ENCODE results near the gene HOXC13.

The HOXC13 gene

GRCh38 chr12:53982648-53983567 lies 44.3 kb downstream of the HOXC13 start:
- no peak for DNase-seq (ENCODE audit: low spot score)

DNA sequence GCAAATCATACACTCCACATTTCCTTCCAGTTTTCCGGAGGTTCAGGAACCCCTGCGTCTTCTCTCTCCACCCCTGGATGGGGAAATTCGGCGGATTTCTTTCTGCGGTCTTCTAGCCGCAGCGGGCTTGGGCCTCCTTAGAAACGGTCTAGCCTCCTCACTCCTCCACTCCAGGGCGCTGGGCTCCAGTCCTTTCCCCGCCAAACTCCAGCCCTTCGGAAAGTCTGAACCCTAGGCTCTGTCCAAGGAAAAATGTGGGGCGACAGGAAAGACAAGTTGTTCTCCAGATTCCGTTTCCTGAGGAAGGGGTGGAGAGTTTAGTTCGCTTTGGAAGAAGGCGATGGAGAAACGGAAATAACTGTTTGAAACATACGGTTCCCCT lies 44.9 kb downstream of the HOXC13 start:
- DNase-seq (ENCODE audit: low spot score), result no peak

DNA sequence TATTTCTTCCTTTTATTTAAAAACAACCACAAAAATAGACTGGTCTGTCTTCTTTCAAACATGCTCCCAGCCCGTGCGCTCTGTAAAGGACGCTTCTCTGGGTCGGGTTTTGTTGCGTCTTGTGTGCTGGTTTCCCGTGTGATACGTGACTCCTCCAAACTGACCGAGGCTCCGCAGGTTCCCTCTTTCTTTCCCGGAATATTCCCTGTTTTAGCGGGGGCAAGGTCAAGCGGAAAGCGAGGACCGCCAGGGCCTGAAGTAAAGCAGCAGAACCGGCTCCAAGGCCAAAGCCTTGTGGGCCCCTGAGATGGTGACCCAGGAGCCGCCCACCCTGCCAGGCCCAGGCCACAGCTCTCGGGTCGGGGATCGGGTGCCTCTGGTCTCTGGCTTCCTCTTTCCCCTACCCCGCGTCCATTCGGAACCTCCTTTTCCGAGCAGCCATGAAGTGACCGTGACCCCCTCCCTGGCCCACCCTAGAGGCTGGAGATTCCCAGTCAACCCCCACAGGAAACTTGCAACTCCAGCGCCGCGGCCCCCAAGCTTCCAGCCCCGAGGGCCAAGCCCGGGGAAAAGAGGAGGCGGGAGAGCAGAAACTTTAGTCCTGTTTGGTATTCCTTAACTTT lies 45.4 kb downstream of the HOXC13 start:
- DNase-seq (ENCODE audit: low spot score), result no peak

DNA sequence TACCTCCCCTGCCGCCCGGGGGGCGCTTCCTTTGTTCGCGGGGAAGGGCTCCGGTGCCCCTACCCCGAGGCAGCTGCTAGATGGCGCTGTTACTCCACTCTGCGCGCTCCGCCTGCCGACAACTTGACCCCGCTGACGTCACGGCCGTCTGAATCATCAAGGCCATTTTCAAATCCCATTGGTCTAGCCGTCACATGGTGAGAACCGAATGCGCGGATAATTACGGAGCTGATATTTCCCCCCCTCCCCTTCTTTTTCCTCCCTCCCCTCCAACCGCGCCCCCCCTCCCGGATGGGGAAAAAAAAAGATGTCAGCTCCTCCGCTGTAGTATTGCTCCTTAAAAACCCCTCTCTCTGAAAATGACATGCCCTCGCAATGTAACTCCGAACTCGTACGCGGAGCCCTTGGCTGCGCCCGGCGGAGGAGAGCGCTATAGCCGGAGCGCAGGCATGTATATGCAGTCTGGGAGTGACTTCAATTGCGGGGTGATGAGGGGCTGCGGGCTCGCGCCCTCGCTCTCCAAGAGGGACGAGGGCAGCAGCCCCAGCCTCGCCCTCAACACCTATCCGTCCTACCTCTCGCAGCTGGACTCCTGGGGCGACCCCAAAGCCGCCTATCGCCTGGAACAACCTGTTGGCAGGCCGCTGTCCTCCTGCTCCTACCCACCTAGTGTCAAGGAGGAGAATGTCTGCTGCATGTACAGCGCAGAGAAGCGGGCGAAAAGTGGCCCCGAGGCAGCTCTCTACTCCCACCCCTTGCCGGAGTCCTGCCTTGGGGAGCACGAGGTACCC lies 46.5 kb downstream of the HOXC13 start, which contains the start of gene HOXC10:
Gene HOXC10, plus strand, starts transcription at position 246 of the 791 bp plus-strand sequence. Its CDS starts 114 bp downstream, at position 360.
- DNase-seq (ENCODE audit: low spot score), result peak; percentile 89

GRCh38 chr12:53985692-53985993 lies 47.0 kb downstream of the HOXC13 start:
- no peak for DNase-seq (ENCODE audit: low spot score)

DNA sequence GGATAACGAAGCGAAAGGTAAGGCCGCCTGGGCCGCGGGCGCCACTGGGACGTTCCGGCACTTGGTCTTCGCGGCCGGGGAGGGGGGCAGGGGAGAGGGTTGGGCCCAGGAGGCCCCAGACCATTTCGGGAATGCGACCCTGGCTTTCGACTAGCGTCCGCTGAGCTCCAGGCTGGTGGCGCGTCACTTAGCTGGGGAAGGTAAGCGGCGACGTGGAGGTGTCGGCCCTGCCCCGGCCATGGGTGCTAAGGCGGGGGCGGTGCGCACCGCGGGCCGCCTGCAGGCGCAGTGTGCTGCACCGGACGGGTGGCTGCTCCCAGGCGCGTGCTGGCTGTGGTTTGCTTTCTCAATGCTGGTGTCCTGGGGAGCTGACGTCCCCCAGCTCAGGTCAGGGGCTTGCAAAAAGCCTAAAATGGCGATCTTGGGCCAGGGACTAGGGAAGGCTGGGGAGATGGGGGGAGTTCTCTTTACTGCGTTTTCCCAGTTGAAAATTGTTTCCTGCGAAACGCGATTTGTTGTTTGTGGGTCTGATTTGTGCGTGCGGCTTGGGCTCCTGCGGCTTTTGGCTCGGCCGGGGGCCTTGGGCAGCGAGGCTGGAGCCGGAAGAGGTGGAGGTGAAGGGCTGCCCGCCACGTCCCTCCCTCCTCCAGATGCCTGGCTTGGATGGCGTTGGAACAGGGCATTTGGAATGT lies 47.5 kb downstream of the HOXC13 start:
- DNase-seq (ENCODE audit: low spot score), result no peak

DNA sequence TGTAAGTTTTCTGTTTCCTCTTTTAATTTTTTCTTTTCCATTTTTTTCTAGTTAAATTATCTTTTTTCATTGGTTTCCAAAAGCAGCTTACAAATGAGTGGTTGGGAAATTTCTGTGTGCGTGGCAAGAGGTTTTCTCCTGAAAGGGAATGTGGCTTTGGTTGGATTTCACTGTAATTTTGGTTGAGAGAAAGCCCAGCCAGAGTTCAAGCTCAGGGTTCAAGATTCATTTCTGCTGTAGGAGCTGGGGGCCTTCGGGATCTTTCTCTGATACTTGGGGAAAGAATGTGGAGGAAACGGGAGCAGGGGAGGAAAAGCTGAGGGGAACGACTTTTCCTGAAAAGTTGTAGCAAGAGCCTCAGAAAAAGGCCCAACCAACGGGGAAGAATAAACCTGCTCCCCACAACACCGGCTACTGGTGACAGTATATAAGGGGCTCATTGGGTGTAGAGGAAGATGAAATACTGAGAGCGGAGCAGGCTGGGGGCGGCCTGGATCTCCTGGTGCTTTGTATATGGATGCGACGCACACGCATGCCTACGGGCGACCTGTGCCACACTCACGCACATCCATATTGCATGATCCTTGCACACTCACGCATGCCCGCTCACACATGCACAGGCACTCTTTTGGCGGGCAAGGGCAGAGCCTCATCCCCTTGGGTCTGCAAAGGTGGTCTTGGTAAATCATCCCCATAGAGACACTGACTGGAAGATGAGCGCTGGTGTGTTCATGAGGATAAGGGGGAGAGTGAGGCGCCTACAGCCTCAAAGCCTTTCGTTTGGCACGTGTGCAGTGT lies 48.3 kb downstream of the HOXC13 start:
- no peak for DNase-seq (ENCODE audit: low spot score)

DNA sequence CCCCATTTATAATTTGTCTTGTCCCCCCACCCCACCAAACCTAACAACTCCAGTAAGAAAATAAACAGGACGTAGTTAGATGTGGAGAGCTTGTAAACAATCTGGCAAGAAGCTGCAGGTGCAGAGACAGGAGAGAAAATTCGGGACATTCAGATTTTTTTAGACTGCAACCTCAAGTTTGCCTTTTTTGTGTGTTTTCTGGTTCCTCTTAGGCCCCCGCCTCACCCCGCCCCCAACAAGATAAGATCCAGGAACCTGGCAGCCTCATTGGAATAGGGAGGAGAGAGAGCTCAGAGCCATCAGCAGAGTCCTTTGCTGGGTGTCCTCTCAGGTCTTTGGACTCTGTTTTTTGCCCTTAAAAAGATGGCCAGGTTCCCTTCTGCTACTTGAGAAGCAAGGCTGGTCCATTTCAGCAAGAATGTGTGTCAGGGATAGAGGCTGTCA lies 49.2 kb downstream of the HOXC13 start:
- no peak for DNase-seq (ENCODE audit: low spot score)

DNA sequence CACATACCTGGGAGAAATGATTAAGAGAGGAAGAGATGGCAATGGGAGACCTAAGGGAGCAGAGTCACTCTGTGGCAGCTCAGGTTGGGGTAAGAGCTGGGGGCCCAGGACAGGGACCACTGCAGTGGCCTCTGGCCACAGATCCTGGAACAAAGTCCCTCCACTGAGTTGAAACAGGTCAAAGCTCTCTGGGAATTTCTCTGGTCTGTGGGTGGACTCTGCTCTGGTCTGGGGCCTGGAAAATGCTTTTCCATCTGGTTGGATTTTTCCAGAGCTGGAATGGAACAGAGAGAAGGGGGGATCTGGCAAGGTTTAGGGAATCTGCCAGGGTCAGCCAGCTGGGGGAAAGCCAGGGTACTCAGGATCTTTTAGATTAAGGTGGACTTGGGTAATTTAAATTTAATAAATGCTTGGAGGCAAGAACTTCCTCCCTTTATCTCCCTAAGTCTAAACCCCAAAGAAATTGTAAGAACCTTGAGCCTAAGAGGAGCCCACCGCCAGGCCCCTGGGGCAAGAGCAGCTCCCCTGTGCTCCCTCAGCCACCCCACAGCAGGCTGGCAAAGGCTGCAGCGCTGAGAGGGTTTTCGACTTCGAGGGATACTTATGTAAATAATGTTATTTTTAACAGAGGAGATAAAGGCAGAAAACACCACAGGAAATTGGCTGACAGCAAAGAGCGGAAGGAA lies 50.1 kb downstream of the HOXC13 start:
- no peak for DNase-seq (ENCODE audit: low spot score)

DNA sequence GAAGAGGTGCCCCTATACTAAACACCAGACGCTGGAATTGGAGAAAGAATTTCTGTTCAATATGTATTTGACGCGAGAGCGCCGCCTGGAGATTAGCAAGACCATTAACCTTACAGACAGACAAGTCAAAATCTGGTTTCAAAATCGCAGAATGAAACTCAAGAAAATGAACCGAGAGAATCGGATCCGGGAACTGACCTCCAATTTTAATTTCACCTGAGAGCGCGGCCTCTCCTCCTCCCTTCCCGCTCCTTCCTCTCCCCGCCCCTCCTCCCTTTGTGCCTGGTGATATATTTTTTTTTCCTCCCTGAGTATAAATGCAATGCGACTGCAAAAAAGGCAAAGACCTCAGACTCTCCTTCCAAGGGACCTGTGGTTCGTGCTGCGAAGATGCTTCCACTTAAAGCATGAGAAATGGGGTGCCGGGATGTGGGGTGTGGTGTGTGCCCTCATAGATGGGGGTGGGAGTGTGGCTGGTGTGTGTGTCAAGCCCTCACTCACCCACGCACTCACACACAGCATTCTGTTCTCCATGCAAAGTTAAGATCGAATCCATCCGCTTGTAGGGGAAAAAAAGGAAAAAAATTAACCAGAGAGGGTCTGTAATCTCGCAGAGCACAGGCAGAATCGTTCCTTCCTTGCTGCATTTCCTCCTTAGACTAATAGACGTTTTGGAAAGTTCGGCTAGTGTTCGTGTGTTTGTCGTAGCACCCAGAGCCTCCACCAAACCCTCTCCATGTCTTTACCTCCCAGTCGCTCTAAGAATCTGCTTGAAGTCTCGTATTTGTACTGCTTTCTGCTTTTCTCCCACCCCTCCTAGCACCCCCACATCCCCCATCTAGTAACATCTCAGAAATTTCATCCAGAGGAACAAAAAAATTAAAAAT lies 50.8 kb downstream of the HOXC13 start:
- peak; percentile 51 for DNase-seq (ENCODE audit: low spot score)

DNA sequence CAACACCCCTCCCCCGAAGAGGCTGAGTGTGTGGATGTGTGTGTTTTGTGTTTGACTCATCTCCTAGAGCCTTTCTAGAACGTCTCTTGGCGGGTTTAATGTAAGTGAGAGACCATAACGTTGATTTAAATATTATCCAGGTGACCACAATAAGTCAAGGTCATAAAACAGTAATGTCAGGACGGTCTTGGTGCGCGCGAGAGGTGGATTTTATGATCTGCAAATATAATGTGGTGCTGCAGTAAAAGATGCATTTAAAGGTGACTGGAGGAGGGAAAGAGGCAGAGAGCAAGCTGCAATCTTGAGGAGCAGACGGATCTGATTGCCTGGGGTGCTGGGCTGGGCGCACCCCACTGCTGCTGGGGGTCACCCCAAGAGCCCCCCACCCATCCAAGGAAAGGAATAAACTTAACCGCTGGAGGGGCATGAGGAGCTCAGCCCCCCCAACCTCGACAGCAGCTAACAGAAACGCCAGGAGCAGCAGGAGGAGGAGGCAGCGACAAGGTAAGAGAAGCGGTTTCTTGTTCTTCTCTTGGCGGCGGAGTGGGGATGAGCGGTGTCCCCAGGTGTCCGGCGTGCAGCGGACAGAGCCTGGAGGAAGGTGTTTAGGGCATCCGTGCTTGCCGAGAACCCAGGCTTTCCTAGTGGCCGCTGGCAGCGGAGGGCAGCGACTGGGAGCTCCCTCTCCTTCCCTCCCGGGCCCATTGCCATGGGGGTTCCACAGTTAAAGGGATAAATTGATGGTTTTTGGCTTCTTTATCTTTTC lies 51.9 kb downstream of the HOXC13 start:
- no peak for DNase-seq (ENCODE audit: low spot score)

DNA sequence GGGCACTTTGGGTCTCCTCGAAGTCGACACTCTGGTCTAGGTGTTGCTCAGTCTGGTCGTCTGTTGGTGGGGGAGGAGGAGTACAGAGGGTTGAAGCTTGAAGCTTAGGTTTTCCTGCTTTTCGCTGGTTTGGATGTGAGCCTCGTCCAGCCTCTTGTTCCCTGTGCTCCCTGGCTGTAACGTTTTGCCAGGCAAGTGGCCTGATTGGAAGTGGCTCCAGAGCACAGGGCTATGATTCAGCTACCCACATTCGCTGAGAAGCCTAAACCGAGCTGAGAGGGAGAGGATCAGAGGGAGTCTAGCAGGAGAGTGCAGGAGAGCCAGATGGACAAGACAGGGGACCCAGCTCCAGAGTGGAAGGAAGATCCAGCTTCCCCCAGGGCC lies 52.4 kb downstream of the HOXC13 start:
- no peak for DNase-seq (ENCODE audit: low spot score)

GRCh38 chr12:53992377-53992889 lies 53.8 kb downstream of the HOXC13 start:
- DNase-seq (ENCODE audit: low spot score), result no peak

DNA sequence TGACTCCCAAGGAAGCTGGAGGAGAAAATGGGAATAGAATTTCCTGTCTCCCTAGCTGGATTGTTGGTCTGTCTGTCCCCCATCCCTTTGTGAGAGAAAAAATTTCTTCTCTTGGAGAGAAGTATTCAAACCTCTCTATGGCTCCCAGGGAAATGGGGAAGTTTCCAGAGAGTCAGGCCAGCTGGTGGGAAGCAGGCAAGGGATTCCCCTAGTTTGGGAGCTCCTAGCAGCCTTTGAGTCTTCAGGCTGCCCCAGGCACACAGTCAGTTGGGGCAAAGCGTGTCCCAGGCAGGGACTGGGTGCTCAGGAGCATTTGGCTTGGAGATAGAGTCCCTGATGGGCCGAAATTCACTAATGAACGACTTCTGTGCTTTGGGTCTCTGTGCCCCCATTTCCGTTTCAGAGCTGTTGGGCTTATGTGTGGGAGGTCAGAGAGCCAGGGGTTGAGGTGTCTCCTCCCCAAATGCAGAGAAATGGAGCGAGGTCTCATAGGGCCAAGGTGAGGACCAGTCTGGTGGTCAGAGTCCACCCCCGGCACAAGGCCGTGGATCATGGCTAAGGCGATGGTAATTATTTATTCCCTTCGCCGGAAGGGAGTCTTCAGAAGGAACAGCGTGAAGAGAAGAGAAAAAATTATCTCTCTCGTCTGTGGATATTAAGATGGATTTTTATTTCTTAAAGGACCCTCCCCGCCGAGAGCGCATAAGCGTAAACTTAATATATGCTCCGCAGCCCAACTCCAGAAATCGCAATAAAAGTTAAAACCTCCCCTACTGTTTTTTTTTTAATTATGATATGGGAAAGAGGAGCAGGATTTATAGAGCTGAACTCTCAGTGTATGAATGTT lies 54.8 kb downstream of the HOXC13 start:
- DNase-seq (ENCODE audit: low spot score), result no peak

- DNase-seq (ENCODE audit: low spot score), result no peak
Measured at GRCh38 chr12:53994009-53994263, 55.3 kb downstream of the HOXC13 start.

- DNase-seq (ENCODE audit: low spot score), result no peak
Measured at GRCh38 chr12:53994264-53995001, 55.8 kb downstream of the HOXC13 start.

GRCh38 chr12:53995002-53995377 lies 56.4 kb downstream of the HOXC13 start:
- no peak for DNase-seq (ENCODE audit: low spot score)

Data from activated CD4-positive, alpha-beta T cell treated with anti-CD3 and anti-CD28 coated beads, Interleukin-2, Interleukin-4, amounts not matched to agents 100 ng/mL and 50 ng/mL, durations not matched to agents 16 hours and 8 hours (primary cell).